ENCODE data around the gene TUBB4A.

TUBB4A gene

GRCh38 chr19:6452899-6453298 lies 49.2 kb downstream of the TUBB4A start:
- DNase-seq (ENCODE audit: low spot score), result no peak
- TF ChIP-seq, protein P1, sequence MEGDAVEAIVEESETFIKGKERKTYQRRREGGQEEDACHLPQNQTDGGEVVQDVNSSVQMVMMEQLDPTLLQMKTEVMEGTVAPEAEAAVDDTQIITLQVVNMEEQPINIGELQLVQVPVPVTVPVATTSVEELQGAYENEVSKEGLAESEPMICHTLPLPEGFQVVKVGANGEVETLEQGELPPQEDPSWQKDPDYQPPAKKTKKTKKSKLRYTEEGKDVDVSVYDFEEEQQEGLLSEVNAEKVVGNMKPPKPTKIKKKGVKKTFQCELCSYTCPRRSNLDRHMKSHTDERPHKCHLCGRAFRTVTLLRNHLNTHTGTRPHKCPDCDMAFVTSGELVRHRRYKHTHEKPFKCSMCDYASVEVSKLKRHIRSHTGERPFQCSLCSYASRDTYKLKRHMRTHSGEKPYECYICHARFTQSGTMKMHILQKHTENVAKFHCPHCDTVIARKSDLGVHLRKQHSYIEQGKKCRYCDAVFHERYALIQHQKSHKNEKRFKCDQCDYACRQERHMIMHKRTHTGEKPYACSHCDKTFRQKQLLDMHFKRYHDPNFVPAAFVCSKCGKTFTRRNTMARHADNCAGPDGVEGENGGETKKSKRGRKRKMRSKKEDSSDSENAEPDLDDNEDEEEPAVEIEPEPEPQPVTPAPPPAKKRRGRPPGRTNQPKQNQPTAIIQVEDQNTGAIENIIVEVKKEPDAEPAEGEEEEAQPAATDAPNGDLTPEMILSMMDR (IDR thresholded peaks at IDR 0.05; ENCODE audit: extremely low read depth, missing control alignments), result no peak

- TF ChIP-seq, protein P1 (IDR thresholded peaks at IDR 0.05; ENCODE audit: extremely low read depth, missing control alignments), result no peak
- DNase-seq (ENCODE audit: low spot score), result no peak
Observed at GRCh38 chr19:6452223-6452614, 49.9 kb downstream of the TUBB4A start.

- TF ChIP-seq, protein P1 (IDR thresholded peaks at IDR 0.05; ENCODE audit: extremely low read depth, missing control alignments), result no peak
- DNase-seq (ENCODE audit: low spot score), result no peak
Observed at GRCh38 chr19:6451583-6452222, 50.4 kb downstream of the TUBB4A start.

- TF ChIP-seq, protein P1 (IDR thresholded peaks at IDR 0.05; ENCODE audit: extremely low read depth, missing control alignments), result no peak
- DNase-seq (ENCODE audit: low spot score), result no peak
Observed at GRCh38 chr19:6450166-6450565, 51.9 kb downstream of the TUBB4A start.

- DNase-seq (ENCODE audit: low spot score), result no peak
- TF ChIP-seq, protein P1 (IDR thresholded peaks at IDR 0.05; ENCODE audit: extremely low read depth, missing control alignments), result no peak
Observed at GRCh38 chr19:6448045-6448444, 54.1 kb downstream of the TUBB4A start.

DNA sequence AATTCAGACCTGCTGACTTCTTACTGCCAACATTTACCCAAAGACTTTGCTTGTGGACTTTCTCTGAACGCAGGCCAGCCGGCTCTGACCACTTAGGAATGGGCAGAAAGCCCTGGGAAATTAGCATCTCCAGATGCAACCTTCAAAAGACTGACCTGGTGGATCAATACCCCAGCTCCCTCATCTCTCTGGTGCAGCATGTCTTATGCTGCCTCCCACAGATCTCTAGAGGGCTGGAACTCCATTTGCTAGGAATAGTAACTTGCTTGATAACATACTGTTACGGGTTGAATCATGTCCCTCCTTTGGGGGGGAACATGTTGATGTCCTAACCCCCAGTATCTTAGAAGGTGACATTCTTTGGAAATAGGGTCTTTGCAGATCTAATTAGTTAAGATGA lies 55.7 kb downstream of the TUBB4A start:
- TF ChIP-seq, protein P1 (IDR thresholded peaks at IDR 0.05; ENCODE audit: extremely low read depth, missing control alignments), result no peak
- no peak for DNase-seq (ENCODE audit: low spot score)
